ENCODE data around the gene NPS. TPM values are rescaled to one million over a fixed set of nuclear protein-coding genes. Genes with fewer than 3 reads are reported as not detected.

The NPS gene
- total and polyA plus RNA-seq, 7 donors, result not detected

GRCh38 chr10:127580822-127581221, 31.7 kb downstream of the NPS start:
- Histone ChIP-seq H3K27me3 (ENCODE audit: insufficient read depth in 3 of 3, low read length in 2 of 3) (no peaks in the 10 kb centered on the region), H3K4me1 (no peaks in the 10 kb centered on the region), H3K9me3 (no peaks in the 10 kb centered on the region), H3K27ac (no peak overlapping the region), H3K36me3 (ENCODE audit: insufficient read depth in 1 of 2, low read depth in 1 of 2) (no peaks in the 10 kb centered on the region), H3K4me3 (no peak overlapping the region)
- TF ChIP-seq CTCF (IDR thresholded peaks at IDR 0.05), result no peak
- ATAC-seq (no peak), DNase-seq (no peak)
- 70 to 78% (median 73%) methylated on average over 17 of the region's 17 CpGs for WGBS, 3 donors
- intact Hi-C loops (cut with DNase I), result no loop called here

- whole genome bisulfite sequencing, 3 donors, result 39 to 41% (median 40%) methylated on average over 4 of the region's 4 CpGs
- DNase-seq (no peak), ATAC-seq (no peak)
- no peaks in the 10 kb centered on the region for H3K4me1 ChIP-seq
- no peaks in the 10 kb centered on the region for H3K9me3 ChIP-seq
- no peaks in the 10 kb centered on the region for H3K27me3 ChIP-seq (ENCODE audit: insufficient read depth in 3 of 3, low read length in 2 of 3)
- intact Hi-C loops (cut with DNase I), result no loop called here
- no peak overlapping the region for H3K27ac ChIP-seq
- H3K4me3 ChIP-seq, result no peak overlapping the region
- TF ChIP-seq CTCF (IDR thresholded peaks at IDR 0.05), result no peak
- no peaks in the 10 kb centered on the region for H3K36me3 ChIP-seq (ENCODE audit: insufficient read depth in 1 of 2, low read depth in 1 of 2)
Measured at GRCh38 chr10:127585519-127586023, 36.5 kb downstream of the NPS start.

GRCh38 chr10:127587668-127588365, 38.7 kb downstream of the NPS start:
- DNase-seq, result no peak
- TF ChIP-seq CTCF (IDR thresholded peaks at IDR 0.05), result no peak
- Histone ChIP-seq H3K4me1 (no peaks in the 10 kb centered on the region), H3K27ac (no peak overlapping the region), H3K4me3 (no peak overlapping the region), H3K27me3 (ENCODE audit: insufficient read depth in 3 of 3, low read length in 2 of 3) (no peaks in the 10 kb centered on the region), H3K9me3 (no peaks in the 10 kb centered on the region), H3K36me3 (ENCODE audit: insufficient read depth in 1 of 2, low read depth in 1 of 2) (no peaks in the 10 kb centered on the region)
- no peak for ATAC-seq
- intact Hi-C loops (cut with DNase I), result no loop called here
- 33 to 42% (median 34%) methylated on average over 4 of the region's 4 CpGs for WGBS, 3 donors

GRCh38 chr10:127592586-127592985, 43.5 kb downstream of the NPS start:
- Histone ChIP-seq H3K4me3 (no peak overlapping the region), H3K9me3 (no peaks in the 10 kb centered on the region), H3K27me3 (ENCODE audit: insufficient read depth in 3 of 3, low read length in 2 of 3) (no peaks in the 10 kb centered on the region), H3K27ac (no peak overlapping the region), H3K4me1 (no peaks in the 10 kb centered on the region), H3K36me3 (ENCODE audit: insufficient read depth in 1 of 2, low read depth in 1 of 2) (no peaks in the 10 kb centered on the region)
- ATAC-seq, result no peak
- no peak for TF ChIP-seq CTCF (IDR thresholded peaks at IDR 0.05)
- 79 to 84% (median 81%) methylated on average over 7 of the region's 7 CpGs for WGBS, 3 donors
- intact Hi-C loops (cut with DNase I), result no loop called here
- DNase-seq, result no peak

GRCh38 chr10:127600479-127600878, 51.4 kb downstream of the NPS start:
- WGBS, 3 donors, result 25 to 31% (median 28%) methylated on average over 11 of the region's 11 CpGs

More at GRCh38 chr10:127600479-127600878, 51.4 kb downstream of the NPS start:
- no peaks in the 10 kb centered on the region for H3K27me3 ChIP-seq (ENCODE audit: insufficient read depth in 3 of 3, low read length in 2 of 3)
- no peaks in the 10 kb centered on the region for H3K9me3 ChIP-seq
- no peak for TF ChIP-seq CTCF (IDR thresholded peaks at IDR 0.05)
- intact Hi-C loops (cut with DNase I), result no loop called here
- H3K4me1 ChIP-seq, result no peaks in the 10 kb centered on the region
- DNase-seq, result no peak
- no peak for ATAC-seq
- no peak overlapping the region for H3K27ac ChIP-seq
- H3K36me3 ChIP-seq (ENCODE audit: insufficient read depth in 1 of 2, low read depth in 1 of 2), result no peaks in the 10 kb centered on the region
- H3K4me3 ChIP-seq, result no peak overlapping the region
